ENCODE measurements around the gene NECTIN1. TPM values are rescaled to one million over a fixed set of nuclear protein-coding genes. Genes with fewer than 3 reads are reported as not detected.

The NECTIN1 gene
- total RNA-seq, result 1 to 10 TPM; 4.3 to 8.4 (median 6.1) TPM
- long read RNA-seq, result 0 reads

- intact Hi-C loops (cut with DNase I), result loop anchor here in 1 of 2 donors (5.0 kb wide), 1 partner anchor 57 kb away; no protein-coding TSS in a partner anchor
- no peaks in the 10 kb centered on the region for H3K9me3 ChIP-seq
- TF ChIP-seq CTCF (IDR thresholded peaks at IDR 0.05) (peak; percentile 93 to 98 (median 96)), POLR2A (IDR thresholded peaks at IDR 0.05) (peak; percentile 95)
- ATAC-seq, result peak; percentile 83 to 91 (median 88)
- no peaks in the 10 kb centered on the region for H3K36me3 ChIP-seq
- peaks cover 0 to 17% (median 5%) of the 10 kb centered on the region in 4 donors for H3K4me1 ChIP-seq
- no peaks in the 10 kb centered on the region for H3K27me3 ChIP-seq
- H3K27ac ChIP-seq, result peak within 1 kb of the TSS; percentile 45 to 72 (median 71)
- no CpG with 5 or more reads among the region's 128 CpGs for WGBS (ENCODE audit: insufficient coverage, low coverage, low lambda C conversion rate, missing lambda C conversion rate)
- peak within 1 kb of the TSS; percentile 66 to 80 (median 80) for H3K4me3 ChIP-seq
- peak; percentile 90 to 92 (median 91) for DNase-seq
These were observed at the start of gene NECTIN1 for GRCh38 chr11:119728651-119729580. Gene NECTIN1, minus strand, starts transcription at chr11:119729200. Its CDS starts 647 bp downstream, at chr11:119728553.

- no peak for TF ChIP-seq CTCF (IDR thresholded peaks at IDR 0.05)
- no peak for TF ChIP-seq POLR2A (IDR thresholded peaks at IDR 0.05)
These were observed 49.6 kb upstream of the NECTIN1 start for GRCh38 chr11:119778391-119779194.

DNA sequence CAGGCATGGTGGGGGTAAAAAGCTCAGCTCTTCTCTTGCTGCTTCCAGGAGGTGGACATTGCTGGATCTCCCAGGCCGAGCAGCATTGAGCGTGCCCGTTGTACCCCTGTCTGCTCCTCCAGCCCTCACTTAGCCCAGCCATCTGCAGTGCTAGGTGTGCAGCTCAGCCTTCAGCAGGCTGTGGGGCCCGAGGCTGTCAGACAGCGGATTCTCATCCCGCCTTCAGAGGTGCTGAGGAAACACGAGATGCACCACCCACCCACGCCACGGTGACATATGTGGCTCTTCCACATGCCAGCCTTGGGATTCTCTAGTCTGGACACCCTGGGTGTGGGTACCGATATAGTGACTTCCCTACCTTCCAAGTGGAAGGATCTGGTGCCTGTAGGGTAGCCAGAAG lies 48.9 kb upstream of the NECTIN1 start:
- TF ChIP-seq POLR2A (IDR thresholded peaks at IDR 0.05) (no peak), CTCF (IDR thresholded peaks at IDR 0.05) (no peak)
- peak in 1 of 3 donors; percentile 29 for DNase-seq

More at GRCh38 chr11:119778391-119779194, 49.6 kb upstream of the NECTIN1 start:
- Histone ChIP-seq H3K4me3 (no peak overlapping the region), H3K4me1 (no peaks in the 10 kb centered on the region), H3K9me3 (no peaks in the 10 kb centered on the region), H3K36me3 (no peaks in the 10 kb centered on the region), H3K27ac (no peak overlapping the region), H3K27me3 (no peaks in the 10 kb centered on the region)
- intact Hi-C loops (cut with DNase I), result no loop called here
- ATAC-seq (no peak), DNase-seq (peak in 1 of 3 donors; percentile 24)
- WGBS (ENCODE audit: insufficient coverage, low coverage, low lambda C conversion rate, missing lambda C conversion rate), result 70% methylated on average over 9 of the region's 15 CpGs

DNA sequence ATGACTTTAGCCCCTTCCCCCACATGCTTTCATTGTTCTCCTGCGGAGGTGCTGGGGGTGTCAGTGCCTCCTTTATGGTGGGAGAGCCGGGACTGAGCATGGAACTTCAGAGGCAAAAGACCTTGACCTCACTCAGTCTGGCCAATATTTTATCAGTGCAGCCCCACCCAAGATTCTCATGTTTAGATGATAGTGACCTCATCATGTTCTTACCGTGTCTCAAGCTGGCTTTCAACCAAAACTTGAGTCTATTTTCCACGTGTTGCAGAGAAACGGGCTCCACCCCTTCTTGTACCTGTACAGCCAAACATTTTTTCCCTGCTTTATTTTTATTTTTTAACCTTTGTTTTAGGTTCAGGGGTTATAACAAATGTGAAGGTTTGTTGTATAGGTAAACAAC lies 47.7 kb upstream of the NECTIN1 start:
- WGBS (ENCODE audit: insufficient coverage, low coverage, low lambda C conversion rate, missing lambda C conversion rate), result 35% methylated on average over 5 of the region's 5 CpGs
- no peak for ATAC-seq

More for the DNA sequence above, 48.9 kb upstream of the NECTIN1 start:
- H3K4me3 ChIP-seq, result no peak overlapping the region
- 60% methylated on average over 1 of the region's 10 CpGs for WGBS (ENCODE audit: insufficient coverage, low coverage, low lambda C conversion rate, missing lambda C conversion rate)
- intact Hi-C loops (cut with DNase I), result no loop called here
- no peak for ATAC-seq
- no peaks in the 10 kb centered on the region for H3K4me1 ChIP-seq
- no peaks in the 10 kb centered on the region for H3K9me3 ChIP-seq
- H3K27ac ChIP-seq, result no peak overlapping the region
- H3K36me3 ChIP-seq, result no peaks in the 10 kb centered on the region
- no peaks in the 10 kb centered on the region for H3K27me3 ChIP-seq

More for the DNA sequence above, 47.7 kb upstream of the NECTIN1 start:
- Histone ChIP-seq H3K4me1 (no peaks in the 10 kb centered on the region), H3K36me3 (no peaks in the 10 kb centered on the region), H3K27ac (no peak overlapping the region), H3K4me3 (no peak overlapping the region), H3K9me3 (no peaks in the 10 kb centered on the region), H3K27me3 (no peaks in the 10 kb centered on the region)
- TF ChIP-seq CTCF (IDR thresholded peaks at IDR 0.05) (no peak), POLR2A (IDR thresholded peaks at IDR 0.05) (no peak)
- intact Hi-C loops (cut with DNase I), result no loop called here
- DNase-seq, result no peak

Data from right lobe of liver (tissue), 6 donors.